ENCODE results near the gene NOX5.

NOX5 gene

DNA sequence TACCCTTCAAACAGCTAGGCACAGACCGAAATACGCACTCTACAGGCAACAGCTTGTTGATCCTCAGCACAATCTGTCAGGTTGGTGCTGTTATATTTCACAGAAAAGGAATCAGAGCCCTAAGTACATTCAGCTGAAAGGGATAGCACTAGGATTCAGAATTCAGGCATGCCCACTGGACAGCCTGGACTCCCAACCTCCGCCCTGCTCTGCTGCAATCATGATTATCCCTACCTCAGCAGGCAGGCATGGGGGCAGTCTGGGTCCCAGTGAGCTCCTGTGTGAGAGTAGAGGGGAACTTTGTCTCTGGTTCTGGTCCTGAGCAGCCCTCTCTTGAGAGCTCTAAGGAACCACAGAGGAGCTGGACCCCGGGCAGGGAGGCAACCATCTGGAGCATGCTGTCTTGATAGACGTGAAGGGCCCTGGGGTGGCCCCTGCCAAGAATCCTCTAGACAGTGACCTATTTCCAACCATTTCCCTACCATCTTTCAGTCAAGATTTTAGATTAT, 23.4 kb upstream of the NOX5 start:
- DNase-seq = no peak

DNA sequence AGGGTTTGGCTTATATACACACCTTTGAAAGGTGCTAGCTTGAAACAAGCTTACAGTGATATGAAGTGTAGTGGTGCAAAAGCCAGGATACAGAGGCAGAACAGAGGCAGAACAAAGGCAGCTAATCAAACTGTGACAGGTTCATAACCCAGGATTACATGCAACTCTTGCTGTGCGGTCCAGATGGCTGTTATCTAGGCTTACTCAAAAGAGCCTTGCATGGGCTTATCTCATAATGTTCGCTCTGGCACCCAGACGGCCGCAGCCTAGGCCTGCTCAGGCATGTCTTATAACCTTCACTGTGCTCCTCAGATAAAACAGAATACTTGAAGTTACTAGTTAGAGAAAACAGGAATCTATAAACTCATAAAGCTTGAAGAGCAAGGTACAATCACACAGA, 22.8 kb upstream of the NOX5 start:
- no peak for DNase-seq

- no peak for DNase-seq
Measured at GRCh38 chr15:68992696-68993095, 21.8 kb upstream of the NOX5 start.

DNA sequence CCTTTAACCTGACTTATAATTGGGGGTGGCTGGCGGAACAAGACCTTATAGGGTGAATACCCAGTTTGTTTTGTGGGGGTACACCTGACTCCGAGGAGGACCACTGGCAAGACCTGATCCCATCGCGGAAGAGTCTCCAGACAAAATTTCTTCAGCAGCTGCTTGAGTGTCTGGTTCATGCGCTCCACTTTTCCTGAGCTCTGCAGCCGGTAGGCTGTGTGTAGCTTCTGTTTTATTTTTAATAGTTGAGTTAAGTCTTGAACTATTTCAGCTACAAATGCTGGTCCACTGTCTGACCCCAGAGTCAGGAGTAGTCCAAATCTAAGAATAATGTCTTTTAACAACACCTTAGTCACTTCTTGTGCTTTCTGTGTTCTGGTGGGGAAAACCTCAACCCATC, 21.2 kb upstream of the NOX5 start:
- no peak for DNase-seq

- no peak for DNase-seq
Measured at GRCh38 chr15:68994149-68994548, 20.3 kb upstream of the NOX5 start.

GRCh38 chr15:68994981-68995761, 19.3 kb upstream of the NOX5 start:
- no peak for DNase-seq

GRCh38 chr15:68997050-68997449, 17.4 kb upstream of the NOX5 start:
- DNase-seq = no peak

- DNase-seq = no peak
Measured at GRCh38 chr15:68997930-68998777, 16.3 kb upstream of the NOX5 start.

- DNase-seq = no peak
Measured at GRCh38 chr15:68999091-68999490, 15.4 kb upstream of the NOX5 start.

DNA sequence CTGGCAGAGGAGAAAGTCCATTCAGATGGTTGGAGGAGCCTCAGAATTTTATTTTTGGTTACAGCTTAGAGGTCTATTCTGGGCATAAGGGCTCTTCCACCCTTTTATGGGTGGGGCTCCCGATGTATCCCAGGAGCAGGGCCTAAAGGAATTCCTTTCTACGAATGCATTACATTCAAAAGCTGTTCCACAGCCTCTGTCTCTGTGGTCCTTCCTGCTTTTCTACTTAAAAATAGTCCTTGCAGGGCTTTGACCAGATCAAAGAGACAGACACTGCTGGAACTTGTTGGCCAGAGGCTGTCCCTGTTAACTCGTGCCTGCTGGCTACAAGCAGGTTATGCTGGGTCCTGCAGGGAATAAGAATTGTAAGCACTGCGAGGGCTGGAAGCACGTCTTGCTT, 14.4 kb upstream of the NOX5 start:
- DNase-seq = no peak

- DNase-seq = no peak
Measured at GRCh38 chr15:69000725-69001503, 13.6 kb upstream of the NOX5 start.

- DNase-seq = no peak
Measured at GRCh38 chr15:69002783-69003182, 11.7 kb upstream of the NOX5 start.

DNA sequence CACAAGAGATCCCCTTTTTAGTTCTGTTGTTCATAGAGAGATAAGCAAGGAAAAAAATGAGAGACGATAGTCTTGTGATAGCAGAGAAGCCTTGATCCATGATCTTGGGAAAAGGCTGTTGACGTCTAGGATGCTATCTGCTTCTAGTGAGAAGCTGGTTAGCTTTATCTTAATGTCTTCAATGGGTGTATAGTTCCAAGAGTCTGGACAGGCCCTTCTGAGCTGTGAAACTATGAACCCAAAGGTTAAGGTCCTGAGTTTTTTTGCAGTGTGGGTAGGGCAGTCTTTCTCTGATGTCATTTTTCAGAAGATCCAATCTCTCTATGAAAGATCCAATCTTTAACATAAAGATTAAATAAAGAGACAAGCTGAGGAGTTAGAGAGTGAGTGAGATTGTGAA, 10.5 kb upstream of the NOX5 start:
- no peak for DNase-seq

- no peak for DNase-seq
Measured at GRCh38 chr15:69008056-69008455, 6.4 kb upstream of the NOX5 start.

DNA sequence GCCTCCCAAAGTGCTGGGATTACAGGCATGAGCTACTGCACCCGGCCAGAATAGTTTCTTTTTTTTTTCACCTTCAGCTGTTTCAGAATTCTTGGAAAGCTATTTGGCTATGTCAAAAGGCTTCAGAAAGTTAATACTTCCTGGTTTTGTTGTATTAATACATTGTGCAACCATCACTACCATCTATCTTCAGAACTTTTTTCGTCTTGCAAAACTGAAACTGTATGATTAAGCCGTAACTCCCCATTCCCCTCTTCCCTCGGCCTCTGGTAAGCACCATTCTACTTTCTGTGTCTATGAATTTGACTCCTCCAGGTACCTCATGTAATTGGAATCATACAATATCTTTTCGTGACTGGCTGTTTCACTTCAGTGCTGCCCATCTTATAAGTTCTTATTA, 5.2 kb upstream of the NOX5 start:
- DNase-seq = peak in 3 of 4 experiments; percentile 27 to 62 (median 52)

DNA sequence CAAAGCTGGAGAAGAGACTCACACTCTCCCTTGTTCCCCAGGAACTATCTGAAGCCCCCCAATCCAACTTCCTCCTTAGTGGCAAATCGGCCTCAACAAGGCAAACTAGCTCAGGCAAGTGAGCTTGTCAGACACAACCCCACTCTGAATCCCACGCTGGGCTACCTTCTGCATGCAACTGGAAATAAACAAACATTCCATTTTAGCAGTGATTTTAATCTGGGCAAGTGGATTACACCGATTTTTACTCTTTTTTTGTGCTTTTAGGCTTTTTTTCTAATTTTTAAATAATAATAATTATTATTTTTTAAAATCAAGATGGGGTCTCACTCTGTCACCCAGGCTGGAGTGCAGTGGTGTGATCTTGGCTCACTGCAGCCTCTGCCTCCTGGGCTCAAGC, 2.9 kb upstream of the NOX5 start:
- no peak for DNase-seq

- DNase-seq = no peak
Measured at GRCh38 chr15:69012761-69013364, 1.6 kb upstream of the NOX5 start.

DNA sequence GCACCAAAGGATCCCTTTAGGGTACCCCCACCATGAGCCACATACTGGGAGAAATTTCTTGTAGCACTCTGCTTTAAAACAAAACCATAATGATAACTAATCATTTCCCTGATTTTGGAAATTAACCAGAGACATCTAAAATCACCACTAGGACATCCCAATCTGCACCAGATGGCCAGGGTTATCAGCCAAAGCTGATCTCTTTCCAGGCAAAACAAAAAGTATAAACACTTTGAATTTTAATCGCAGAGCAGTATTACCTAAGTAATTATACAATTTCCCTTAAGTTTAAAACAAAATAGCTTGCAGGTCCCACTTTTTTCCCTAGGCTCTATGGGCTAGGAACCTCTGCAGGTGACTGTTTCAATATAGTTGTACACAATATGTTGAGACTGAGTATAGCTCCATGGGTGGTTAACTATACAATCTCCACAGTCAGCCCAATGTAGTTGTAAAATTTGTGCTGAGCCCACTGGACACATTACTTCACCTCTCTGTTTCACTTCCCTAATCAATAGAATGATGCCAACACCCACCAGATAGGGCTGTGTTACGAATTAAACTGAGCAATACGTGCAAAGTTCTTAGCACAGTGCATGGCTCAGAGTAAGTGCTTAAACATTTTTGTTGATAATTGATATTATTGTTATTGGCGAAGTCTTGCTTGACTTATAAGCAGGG, 629 bp upstream of the NOX5 start:
- DNase-seq = peak in 3 of 4 experiments; percentile 3 to 17 (median 13)

DNA sequence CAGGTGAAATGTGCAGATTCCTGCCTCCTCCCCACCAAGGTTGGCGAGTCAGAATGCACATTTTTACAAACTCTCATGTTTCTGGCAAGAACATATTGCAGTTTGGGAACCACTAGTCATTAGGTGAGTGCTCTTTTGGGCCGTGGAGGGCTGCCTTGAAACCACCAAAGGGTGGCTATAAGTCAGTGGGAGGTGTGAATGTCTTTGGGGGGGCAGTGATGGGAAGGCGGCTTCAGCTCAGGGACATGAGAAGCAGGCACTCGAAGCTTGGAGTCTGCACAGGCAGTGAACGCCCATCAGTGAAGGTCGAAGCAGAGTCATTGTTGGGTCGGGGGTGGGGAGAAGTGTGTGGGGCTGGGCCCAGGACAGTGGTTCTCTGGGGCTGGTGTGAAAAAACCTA, 1.1 kb downstream of the NOX5 start:
- DNase-seq = no peak

- DNase-seq = no peak
Measured at GRCh38 chr15:69016021-69016595, 1.6 kb downstream of the NOX5 start.

GRCh38 chr15:69017978-69018377, 3.5 kb downstream of the NOX5 start:
- DNase-seq = no peak

DNA sequence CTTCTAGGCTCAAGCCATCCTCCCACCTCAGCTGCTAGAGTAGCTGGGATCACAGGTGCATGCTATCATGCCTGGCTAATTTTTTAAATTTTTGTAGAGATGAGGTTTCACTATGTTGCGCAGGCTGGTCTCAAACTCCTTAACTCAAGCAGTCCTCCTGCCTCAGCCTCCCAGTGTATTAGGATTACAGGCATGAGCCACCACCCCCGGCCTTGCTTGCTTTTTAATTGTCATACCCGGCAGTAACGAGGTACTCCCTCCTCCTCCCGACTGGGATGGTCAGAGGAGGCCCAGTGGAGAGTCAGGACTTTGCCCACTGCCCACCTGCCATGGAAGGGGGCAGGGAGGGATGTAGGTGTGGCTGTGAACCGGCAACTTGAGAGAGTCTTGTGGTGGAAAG, 4.5 kb downstream of the NOX5 start:
- no peak for DNase-seq
